PC-9 (cell line): ENCODE data around the gene CCNL2. TPM values are rescaled to one million over a fixed set of nuclear protein-coding genes. Genes with fewer than 3 reads are reported as not detected.
A peak's percentile ranks its signal among the peaks of the same experiment; 100 is the strongest.

ENCODE experiments used
- BruUV-seq: library from RNA; stranded (reverse); fragments of 400-500 nt; replicated peaks from 2 replicates; lab custom pipeline; 2021; lab: Mats Ljungman, UMichigan
- CTCF ChIA-PET: fragments of 300-600 bp; sonication (Branson Sonifier 250); formaldehyde crosslinking; loops from one replicate; lab custom pipeline; 2022; ENCODE audit warnings: antibody characterized with exemption; lab: Charles Lee
- POLR2A ChIA-PET: fragments of 300-600 bp; sonication (Branson Sonifier 250); formaldehyde crosslinking; loops from one replicate; lab custom pipeline; 2022; ENCODE audit warnings: antibody characterized with exemption; ENCODE audit not compliant: unreplicated experiment; lab: Charles Lee
- DNase-seq, 2 experiments: peaks; one replicate each; pipeline versions ENCODE4 v3.0.0 to v3.0.0-alpha.2; 2015 to 2022; ENCODE audit warnings: mixed read lengths in 1 of 2
- H2AFZ ChIP-seq: fragments of 200-600 bp; sonication (generic); 2 replicates; pipeline ENCODE4 v1.8.1; 2017; ENCODE audit warnings: antibody characterized with exemption
- H3F3A ChIP-seq: fragments of 200-600 bp; sonication (generic); 2 replicates; pipeline ENCODE4 v1.8.1; 2017; ENCODE audit warnings: antibody characterized with exemption, mild to moderate bottlenecking, low read depth; ENCODE audit not compliant: insufficient read depth
- H3K27ac ChIP-seq: fragments of 200-600 bp; sonication (generic); 2 replicates; pipeline ENCODE4 v1.6.1; 2016; ENCODE audit warnings: mixed run types
- H3K27me3 ChIP-seq: fragments of 200-600 bp; sonication (generic); 2 replicates; pipeline ENCODE4 v1.6.1; 2016; ENCODE audit warnings: low read depth, mixed run types; ENCODE audit not compliant: insufficient read depth
- H3K36me3 ChIP-seq: fragments of 200-600 bp; sonication (generic); 2 replicates; pipeline ENCODE4 v1.6.1; 2016; ENCODE audit warnings: low read depth, mixed run types
- H3K4me1 ChIP-seq: fragments of 200-600 bp; sonication (generic); replicated peaks from 2 replicates; pipeline ENCODE4 v1.6.1; 2016; ENCODE audit warnings: mixed run types; ENCODE audit not compliant: insufficient read depth
- H3K4me2 ChIP-seq: fragments of 200-600 bp; sonication (generic); 2 replicates; pipeline ENCODE4 v1.6.1; 2017; ENCODE audit warnings: mixed run types
- H3K4me3 ChIP-seq: fragments of 200-600 bp; sonication (generic); 2 replicates; pipeline ENCODE4 v1.6.1; 2016; ENCODE audit warnings: mixed run types
- H3K79me2 ChIP-seq: fragments of 200-600 bp; sonication (generic); 2 replicates; pipeline ENCODE4 v1.6.1; 2017; ENCODE audit warnings: low read depth, mixed run types
- H3K9me2 ChIP-seq: fragments of 200-600 bp; sonication (generic); 2 replicates; pipeline ENCODE4 v1.8.1; 2017; ENCODE audit warnings: mild to moderate bottlenecking; ENCODE audit not compliant: insufficient read depth
- H3K9me3 ChIP-seq: fragments of 200-600 bp; sonication (generic); 2 replicates; pipeline ENCODE4 v1.8.1; 2016; ENCODE audit warnings: low read depth; ENCODE audit not compliant: insufficient read depth
- H4K20me1 ChIP-seq: fragments of 200-600 bp; sonication (generic); 2 replicates; pipeline ENCODE4 v1.8.1; 2017; ENCODE audit not compliant: insufficient read depth
- CTCF ChIP-seq: fragments of 200-600 bp; sonication (generic); conservative IDR thresholded peaks from 2 replicates; pipeline ENCODE4 v1.6.1; 2017; ENCODE audit warnings: mixed run types, antibody characterized with exemption, mild to moderate bottlenecking, moderate library complexity
- EZH2 ChIP-seq: fragments of 200-600 bp; sonication (generic); IDR thresholded peaks from 2 replicates; pipeline ENCODE4 v1.8.0; 2017; ENCODE audit warnings: antibody characterized with exemption, low read depth
- intact Hi-C: fragments of 100-400 bp; cut with micrococcal nuclease; formaldehyde crosslinking; loops from one replicate; pipeline ENCODE4 v1.10.0; 2022; ENCODE audit not compliant: unreplicated experiment
- total RNA-seq: library from RNA; stranded (reverse); gene quantifications from 2 replicates; pipeline ENCODE4 v1.2.3, GENCODE V29; 2021

The CCNL2 gene
- total RNA-seq, 1 experiment from 2014 or later = 162 TPM

GRCh38 chr1:1371746-1372711 lies 27.1 kb downstream of the CCNL2 start:
- Histone ChIP-seq H3K4me2 (no peak overlapping the region), H3K27ac (no peak overlapping the region), H3K36me3 (no peaks in the 10 kb centered on the region; the same call in 1 of the 2 replicates), H3F3A (peaks cover 20% of the 10 kb centered on the region; the same call in 1 of the 2 replicates), H3K9me3 (no peaks in the 10 kb centered on the region), H3K79me2 (peaks cover 25% of the 10 kb centered on the region), H4K20me1 (no peaks in the 10 kb centered on the region), H3K4me3 (no peak overlapping the region), H3K4me1 (peaks cover 16% of the 10 kb centered on the region), H3K27me3 (no peaks in the 10 kb centered on the region), H2AFZ (no peak overlapping the region), H3K9me2 (no peaks in the 10 kb centered on the region)
- intact Hi-C loops = loop anchor here (2.0 to 10.0 kb wide), 2 partner anchors 27 to 133 kb away; no protein-coding TSS in a partner anchor
- BruUV-seq = no TSS peak
- DNase-seq = peak in 1 of 2 experiments; percentile 77
- peak; percentile 93 for TF ChIP-seq CTCF
- TF ChIP-seq EZH2 = no peak
- ChIA-PET POLR2A (interaction anchor here (0.6 kb wide), 3 partner anchors 90 to 134 kb away, joined by 3 to 7 read pairs (median 5); no protein-coding TSS in a partner anchor), CTCF (no interaction called here)

- POLR2A ChIA-PET = interaction anchor here (0.6 kb wide), 1 partner anchor 173 kb away, joined by 3 read pairs; no protein-coding TSS in a partner anchor
These were observed 27.8 kb downstream of the CCNL2 start for GRCh38 chr1:1371364-1371745.

More at GRCh38 chr1:1371364-1371745, 27.8 kb downstream of the CCNL2 start:
- H3K4me2 ChIP-seq = no peak overlapping the region
- H3K9me3 ChIP-seq = no peaks in the 10 kb centered on the region
- H3K79me2 ChIP-seq = peaks cover 25% of the 10 kb centered on the region
- no peaks in the 10 kb centered on the region for H3K27me3 ChIP-seq
- H3F3A ChIP-seq = peaks cover 13% of the 10 kb centered on the region; the same call in 1 of the 2 replicates
- no peak overlapping the region for H3K27ac ChIP-seq
- no peaks in the 10 kb centered on the region for H3K9me2 ChIP-seq
- intact Hi-C loops = loop anchor here (10.0 kb wide), 1 partner anchor 133 kb away; no protein-coding TSS in a partner anchor
- no peak for DNase-seq
- peaks cover 16% of the 10 kb centered on the region for H3K4me1 ChIP-seq
- H3K36me3 ChIP-seq = no peaks in the 10 kb centered on the region; the same call in 1 of the 2 replicates
- H4K20me1 ChIP-seq = no peaks in the 10 kb centered on the region
- BruUV-seq = no TSS peak
- no peak overlapping the region for H2AFZ ChIP-seq
- TF ChIP-seq CTCF (no peak), EZH2 (no peak)
- CTCF ChIA-PET = interaction anchor here (0.6 kb wide), 1 partner anchor 134 kb away, joined by 7 read pairs; no protein-coding TSS in a partner anchor
- H3K4me3 ChIP-seq = no peak overlapping the region
